Stimulated activated CD4-positive, alpha-beta T cell treated with anti-CD3 and anti-CD28 coated beads, Interleukin-1b, Interleukin-23, amount 100 ng/mL, for 48 hours (primary cell): ENCODE measurements around the gene TACC3.

Experiments used
- DNase-seq: peaks from one replicate; pipeline ENCODE4 v3.0.0-alpha.2; 2020

TACC3 gene

GRCh38 chr4:1748465-1748995 lies 27.2 kb downstream of the TACC3 start:
- peak; percentile 84 for DNase-seq

- DNase-seq, result no peak
These were observed 28.0 kb downstream of the TACC3 start for GRCh38 chr4:1749370-1749769.

DNA sequence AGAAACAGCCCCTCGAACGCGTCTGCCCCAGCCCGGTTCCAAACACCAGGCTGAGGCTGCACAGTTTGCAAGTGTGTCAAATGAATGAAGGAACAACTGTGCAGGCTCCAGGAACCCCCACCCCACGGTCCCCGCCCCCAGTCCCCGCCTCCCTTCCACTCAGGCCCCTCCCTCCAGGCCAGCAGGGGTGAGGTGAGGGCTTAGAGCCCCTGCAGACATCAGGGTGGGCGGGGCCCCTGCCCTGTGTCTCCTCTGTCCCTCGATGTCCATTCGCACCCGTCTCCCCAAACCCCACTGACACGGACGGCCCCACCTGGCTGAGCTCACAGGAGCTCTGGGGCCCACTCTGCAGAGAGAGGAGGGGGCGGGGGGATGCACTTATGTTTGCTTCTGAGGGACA lies 28.5 kb downstream of the TACC3 start:
- no peak for DNase-seq

- no peak for DNase-seq
These were observed 29.2 kb downstream of the TACC3 start for GRCh38 chr4:1750381-1751154.

DNA sequence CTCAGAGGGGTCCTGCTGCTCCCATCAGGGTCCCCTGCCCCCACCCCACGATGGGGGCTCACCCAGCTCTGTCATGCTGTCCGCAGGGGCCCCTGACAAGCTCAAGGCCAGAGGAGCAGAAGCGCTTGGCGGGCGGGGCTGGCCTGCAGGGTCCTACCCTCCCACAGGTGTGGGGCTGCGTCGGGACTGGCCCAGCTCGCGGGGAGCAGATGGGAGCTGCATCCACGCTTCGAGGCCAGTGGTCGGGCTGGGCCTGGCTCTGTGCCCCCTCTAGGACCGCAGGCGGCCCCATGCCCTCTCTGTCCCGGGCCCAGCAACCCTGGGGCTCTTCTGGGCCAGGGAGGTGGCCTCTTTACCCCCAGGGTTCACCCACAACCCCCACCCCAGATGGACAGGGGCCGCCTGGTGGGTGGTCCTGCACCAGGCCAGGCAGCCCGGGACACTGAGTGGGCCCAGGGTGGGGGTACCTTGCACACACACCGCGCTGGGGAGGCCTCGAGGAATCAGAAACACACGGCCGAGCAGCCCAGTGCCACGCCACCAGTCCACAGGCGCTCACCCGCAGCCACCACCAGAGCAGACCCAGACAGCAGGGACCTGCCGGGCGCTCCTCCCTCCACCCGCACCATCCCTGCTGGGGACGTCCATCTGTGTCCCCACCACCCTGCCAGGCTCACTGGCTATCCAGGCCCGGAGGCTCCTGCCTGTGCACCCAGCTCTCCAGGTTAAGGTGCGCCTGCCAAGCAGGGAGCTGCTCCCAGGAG lies 30.0 kb downstream of the TACC3 start:
- DNase-seq, result no peak

GRCh38 chr4:1751919-1752283 lies 30.6 kb downstream of the TACC3 start:
- DNase-seq, result no peak

GRCh38 chr4:1752284-1753041 lies 31.1 kb downstream of the TACC3 start:
- peak; percentile 45 for DNase-seq

DNA sequence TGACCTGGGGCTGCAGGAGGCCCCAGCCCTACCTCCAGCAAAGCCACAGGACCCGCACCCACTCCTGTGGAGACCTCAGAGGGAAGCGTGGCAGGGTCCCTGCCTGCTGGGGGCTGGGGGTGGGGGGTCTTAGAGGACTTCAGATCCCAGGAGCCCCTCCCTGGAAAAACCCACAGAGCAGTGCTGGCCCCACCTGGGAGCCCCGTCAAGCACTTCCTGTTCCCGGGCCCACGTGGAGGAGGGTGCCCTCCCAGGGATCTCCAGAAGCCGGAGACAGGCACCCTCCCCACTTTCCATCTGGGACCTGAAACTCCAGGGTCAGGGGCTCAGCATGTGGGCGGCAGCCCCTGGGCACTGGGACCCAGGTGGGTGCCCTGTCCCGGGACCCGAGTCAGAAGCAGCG lies 32.0 kb downstream of the TACC3 start:
- DNase-seq, result no peak

DNA sequence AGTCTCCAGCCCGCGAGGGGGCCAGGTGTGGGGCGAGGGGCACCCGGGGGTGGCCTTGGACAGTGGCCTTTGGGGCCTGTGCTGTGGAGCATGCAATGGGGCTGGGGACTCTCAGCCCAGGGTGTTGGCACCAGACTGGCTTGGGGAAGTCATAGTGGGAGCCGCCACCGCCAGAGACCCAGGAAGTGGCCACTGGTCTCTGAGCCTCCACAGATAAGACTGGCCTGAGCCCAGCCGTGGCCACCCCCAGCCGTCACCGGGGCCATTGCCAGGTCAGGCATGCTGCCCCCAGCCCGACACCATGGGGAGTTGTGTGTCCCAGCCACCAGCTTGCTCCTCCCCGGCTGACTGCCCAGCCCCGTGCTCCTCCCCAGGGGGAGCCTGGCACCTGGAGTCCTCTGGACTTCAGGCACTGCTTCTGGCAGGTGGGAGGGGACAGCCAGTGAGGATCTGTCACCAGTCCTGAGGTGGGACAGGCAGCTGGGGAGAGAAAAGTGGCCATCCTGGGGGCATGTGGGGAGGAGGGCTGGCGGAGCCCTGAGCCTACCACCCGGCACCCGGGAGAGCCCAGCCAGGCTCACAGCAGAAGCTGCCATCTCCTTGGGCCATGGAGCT lies 32.5 kb downstream of the TACC3 start:
- no peak for DNase-seq

DNA sequence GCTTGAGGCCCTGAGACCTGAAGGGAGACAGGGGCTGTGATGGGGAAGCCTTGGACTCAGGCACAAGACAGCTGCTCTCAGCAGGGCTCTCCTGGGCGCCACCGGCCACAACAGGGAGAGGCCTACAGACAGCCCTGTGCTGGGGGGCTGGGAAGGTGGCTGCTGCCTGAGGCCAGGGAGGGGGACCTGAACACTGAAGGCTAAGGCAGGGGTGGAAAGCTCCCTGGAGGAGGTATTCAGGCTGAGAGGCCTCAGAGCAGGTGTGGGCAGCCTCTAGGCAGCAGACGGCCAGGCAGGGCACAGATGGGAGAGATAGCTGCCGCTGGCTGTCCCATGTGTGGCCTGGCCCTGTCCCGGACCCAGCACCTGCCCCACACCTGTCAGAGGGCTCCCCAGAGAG lies 33.0 kb downstream of the TACC3 start:
- DNase-seq, result no peak

DNA sequence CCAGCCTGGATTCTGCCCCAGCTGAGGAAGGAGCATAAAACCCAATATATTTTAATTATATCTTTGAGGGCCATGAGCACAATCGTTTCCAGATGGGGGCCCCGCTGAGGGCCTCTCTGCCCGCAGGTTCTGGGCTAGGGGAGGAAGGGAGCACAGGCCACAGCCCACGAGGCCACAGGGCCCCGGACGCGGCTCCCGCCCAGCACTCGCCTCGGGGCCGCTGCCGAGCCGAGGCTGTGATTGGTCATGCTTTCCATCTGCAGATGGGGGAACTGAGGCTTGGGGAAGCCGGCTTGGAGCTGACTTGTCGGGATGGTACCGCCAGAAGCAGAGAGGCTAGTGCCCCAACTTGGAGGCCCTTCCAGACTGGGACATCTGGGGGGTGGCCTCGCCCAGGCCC lies 34.0 kb downstream of the TACC3 start:
- no peak for DNase-seq

DNA sequence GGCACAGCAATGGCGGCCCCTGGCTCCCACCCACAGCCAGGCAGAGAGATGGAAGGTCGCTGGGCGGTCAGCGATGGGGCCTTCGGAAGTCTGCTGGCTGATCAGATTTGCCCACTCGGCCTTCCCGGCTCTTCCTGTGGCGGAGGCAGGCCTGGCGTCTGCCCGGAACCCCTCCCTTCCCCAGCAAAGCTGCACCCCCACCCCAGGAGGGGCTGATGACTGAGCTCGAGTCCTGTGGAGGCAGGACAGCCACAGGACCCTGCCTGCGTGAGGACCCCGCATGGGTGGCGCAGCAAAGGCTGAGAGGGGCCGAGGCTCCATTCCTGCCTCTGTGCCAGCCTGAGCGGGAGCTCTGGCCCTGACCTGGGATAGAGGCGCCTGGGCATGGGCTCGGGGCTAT lies 34.8 kb downstream of the TACC3 start:
- no peak for DNase-seq

DNA sequence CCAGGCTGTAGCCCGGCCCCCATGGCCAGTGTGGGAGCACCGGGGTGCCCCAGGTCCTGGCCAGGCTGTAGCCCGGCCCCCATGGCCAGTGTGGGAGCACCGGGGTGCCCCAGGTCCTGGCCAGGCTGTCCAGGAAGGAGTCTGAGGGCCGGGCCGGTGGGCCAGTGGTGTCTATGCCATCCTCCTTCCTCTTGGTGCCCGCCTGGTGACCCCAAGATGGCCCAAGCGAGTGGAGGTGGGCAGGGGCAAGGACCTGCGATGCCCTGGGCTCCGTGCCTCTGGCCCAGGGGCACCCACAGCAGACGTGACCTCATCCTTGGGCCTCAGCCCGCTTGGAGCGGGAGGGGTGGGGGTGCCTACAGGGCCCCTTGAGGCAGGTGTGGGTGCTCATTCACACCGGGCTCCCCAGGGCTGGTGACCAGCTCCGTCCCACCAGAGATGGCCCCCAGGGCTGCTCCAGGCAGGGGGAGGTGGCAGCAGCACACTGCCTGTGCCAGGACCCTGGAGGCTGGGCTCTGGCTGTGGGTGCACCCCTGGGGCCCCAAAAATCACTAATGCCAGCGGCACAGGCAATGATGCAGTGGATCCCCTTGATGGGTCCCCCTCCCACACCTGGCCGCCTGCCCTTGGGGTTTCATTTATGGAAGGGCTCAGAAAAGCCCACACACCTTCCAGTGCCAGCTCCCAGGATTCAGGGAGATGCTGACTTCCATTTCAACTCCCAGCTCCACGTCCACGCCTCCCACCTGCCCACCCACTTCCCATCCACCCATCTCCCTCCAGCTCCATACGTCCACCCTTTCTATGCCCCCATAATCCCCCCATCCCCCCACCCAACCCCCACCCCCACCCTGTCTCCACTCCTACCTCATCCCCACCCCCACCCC lies 35.8 kb downstream of the TACC3 start:
- no peak for DNase-seq

DNA sequence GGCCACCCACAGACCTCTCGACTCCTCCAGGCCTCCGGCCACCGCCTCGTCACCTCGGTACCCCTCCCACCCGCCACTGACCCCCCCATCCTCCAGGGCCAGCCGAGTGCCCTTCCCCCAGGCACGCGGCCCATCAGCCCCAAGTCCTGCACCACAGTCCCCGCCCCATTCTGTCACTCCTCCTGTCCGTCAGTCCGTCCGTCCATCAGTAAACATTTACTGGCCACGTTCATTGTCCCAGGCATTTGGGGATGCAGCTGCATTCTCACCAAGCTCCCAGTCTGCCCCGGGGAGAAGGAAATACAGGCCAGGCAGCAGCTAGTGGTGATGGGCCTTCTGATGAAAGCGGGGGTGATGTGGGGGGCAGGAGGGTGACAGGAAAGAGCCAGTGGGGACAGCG lies 36.5 kb downstream of the TACC3 start:
- no peak for DNase-seq

DNA sequence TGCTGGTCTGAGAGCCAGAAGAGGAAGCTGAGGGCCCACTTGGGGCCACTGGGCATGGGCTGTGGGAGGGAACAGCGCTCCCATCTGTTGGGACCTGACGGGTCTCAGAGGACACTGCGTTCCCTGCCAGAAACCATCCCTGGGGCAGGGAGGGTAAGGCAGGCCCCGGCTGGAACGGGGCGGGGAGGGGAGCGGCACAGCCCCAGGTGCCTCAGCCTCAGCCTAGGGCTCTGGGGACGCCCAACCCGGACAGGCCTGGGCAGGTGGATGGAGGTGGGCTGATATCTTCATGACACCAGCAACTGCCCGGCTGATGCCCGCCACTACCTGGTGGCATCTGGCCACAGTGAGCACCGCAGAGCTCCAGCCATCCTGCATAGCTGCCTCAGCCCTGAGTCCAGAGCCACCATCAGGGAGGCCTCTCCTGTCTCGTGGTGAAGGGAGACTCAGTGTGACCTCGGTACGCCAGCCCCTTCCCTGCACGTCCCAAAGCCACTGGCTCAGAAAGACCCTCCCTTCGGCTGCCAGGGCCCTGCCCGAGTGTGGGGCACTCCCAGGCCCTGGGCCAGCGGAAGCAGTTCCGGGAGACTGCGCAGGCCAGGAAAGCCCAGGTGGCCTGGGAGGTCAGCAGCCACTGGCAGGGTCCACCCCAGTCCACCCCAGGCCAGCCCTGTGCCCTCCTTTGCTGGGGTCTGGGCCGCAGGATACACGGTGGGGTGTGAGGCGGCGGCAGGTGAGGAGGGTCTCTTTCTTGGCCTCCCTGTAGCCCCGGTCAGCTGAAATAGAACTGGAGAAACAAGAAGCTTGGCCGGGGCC lies 37.2 kb downstream of the TACC3 start:
- no peak for DNase-seq

GRCh38 chr4:1759170-1759817 lies 38.0 kb downstream of the TACC3 start:
- DNase-seq, result no peak

DNA sequence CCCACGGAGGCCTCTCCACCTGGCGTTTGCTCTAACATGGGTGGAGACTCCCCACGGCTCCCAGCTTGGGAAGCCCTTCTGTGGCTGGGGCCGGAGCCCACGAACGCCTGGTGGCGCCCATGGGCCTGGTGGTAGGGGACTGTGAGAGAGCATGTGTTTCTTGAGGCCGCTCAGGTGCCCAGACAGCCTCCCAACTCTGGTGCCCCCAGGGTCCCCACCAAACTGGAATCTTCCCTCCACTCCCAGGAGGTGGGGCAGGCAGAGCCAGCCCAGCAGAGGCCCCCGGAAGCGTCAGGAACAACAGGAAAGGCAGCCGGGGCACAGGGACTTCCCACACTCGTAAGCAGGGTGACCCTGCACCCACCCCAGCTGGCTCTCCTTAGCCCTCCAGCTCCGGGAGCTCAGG lies 38.5 kb downstream of the TACC3 start:
- no peak for DNase-seq

- no peak for DNase-seq
These were observed 39.3 kb downstream of the TACC3 start for GRCh38 chr4:1760521-1761071.

GRCh38 chr4:1761130-1761689 lies 39.9 kb downstream of the TACC3 start:
- DNase-seq, result no peak
